Large intestine (tissue), 3 donors: ENCODE results near the gene CDH13. TPM values are rescaled to one million over a fixed set of nuclear protein-coding genes. Genes with fewer than 3 reads are reported as not detected.

Experiments
- DNase-seq, 2 donors: peaks; one replicate each; pipeline versions ENCODE4 v3.0.0 to v3.0.0-alpha.2; 2013
- H3K27ac ChIP-seq: one replicate; pipeline ENCODE4 v1.5.1; 2013; ENCODE audit warnings: low read length
- H3K27me3 ChIP-seq: 2 replicates; pipeline ENCODE4 v1.6.1; 2013; ENCODE audit warnings: low read length; ENCODE audit not compliant: control insufficient read depth, insufficient read depth
- H3K36me3 ChIP-seq: 2 replicates; pipeline ENCODE4 v1.6.1; 2013; ENCODE audit warnings: low read length; ENCODE audit not compliant: control insufficient read depth, insufficient read depth
- H3K4me1 ChIP-seq: one replicate; pipeline ENCODE4 v1.6.1; 2013; ENCODE audit warnings: low read length; ENCODE audit not compliant: control insufficient read depth, insufficient read depth
- H3K4me3 ChIP-seq: one replicate; pipeline ENCODE4 v1.5.1; 2013; ENCODE audit warnings: low read length
- H3K9me3 ChIP-seq: one replicate; pipeline ENCODE4 v1.6.1; 2013; ENCODE audit warnings: mild to moderate bottlenecking, low read depth, low read length, moderate library complexity; ENCODE audit not compliant: control insufficient read depth
- WGBS: methylation state at CpG from one replicate; pipeline ENCODE4 v1.1.5; 2013; ENCODE audit warnings: low lambda C conversion rate; ENCODE audit not compliant: insufficient coverage; 5-methylcytosine and 5-hydroxymethylcytosine counted together
- polyA plus RNA-seq: library from polyadenylated mRNA; unstranded; fragments of 120-200 nt; gene quantifications from one replicate; pipeline ENCODE4 v1.2.1, GENCODE V29; 2013

The CDH13 gene
- polyA plus RNA-seq, 1 donor = 17.1 TPM

DNA sequence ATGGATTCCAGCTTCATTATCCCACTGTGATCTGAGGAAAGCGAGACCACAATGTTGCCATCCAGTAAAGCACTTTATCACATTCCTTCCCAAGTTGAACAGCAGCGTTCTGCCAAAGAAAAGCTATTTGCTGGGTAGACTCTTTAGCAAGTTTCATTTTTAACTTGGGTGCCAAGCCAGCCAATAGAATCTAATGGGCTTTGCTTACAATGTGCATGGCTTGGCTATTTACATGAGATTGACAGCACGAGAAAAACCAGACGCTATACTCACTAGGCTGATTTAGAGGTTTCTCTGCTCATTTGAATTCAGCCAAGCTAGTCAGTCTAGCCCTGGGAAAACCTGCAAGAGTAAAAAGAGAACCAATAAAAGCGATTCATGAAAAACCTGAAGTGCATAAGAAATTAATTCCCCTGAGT, 108.9 kb downstream of the CDH13 start:
- Histone ChIP-seq H3K27me3 (no peaks in the 10 kb centered on the region), H3K27ac (no peak overlapping the region)
- WGBS = 100% methylated on average over 1 of the region's 5 CpGs

DNA sequence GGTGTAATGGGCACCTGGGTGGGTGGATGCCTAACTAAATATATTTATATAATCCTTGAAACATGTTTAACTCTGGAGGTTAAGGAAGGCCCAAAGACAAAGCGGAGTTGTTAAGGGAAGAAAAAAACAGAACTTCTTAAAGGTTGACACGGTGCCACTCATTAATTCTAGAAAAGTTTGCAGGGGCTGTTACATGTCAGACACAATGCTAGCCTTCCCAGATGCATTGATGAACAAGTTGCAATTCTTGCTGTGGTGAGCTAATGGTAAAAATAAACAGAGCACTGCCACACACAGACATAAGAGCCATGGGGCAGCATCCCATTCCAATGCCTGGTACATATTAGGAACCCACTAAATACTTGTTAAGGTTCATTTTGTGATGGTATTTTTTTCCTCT, 109.5 kb downstream of the CDH13 start:
- Histone ChIP-seq H3K36me3 (no peaks in the 10 kb centered on the region), H3K27me3 (no peaks in the 10 kb centered on the region), H3K4me1 (no peaks in the 10 kb centered on the region), H3K9me3 (no peaks in the 10 kb centered on the region), H3K27ac (no peak overlapping the region), H3K4me3 (no peak overlapping the region)
- WGBS = 94% methylated on average over 2 of the region's 2 CpGs
- no peak for DNase-seq

More for the DNA sequence above, 108.9 kb downstream of the CDH13 start:
- Histone ChIP-seq H3K4me3 (no peak overlapping the region), H3K4me1 (no peaks in the 10 kb centered on the region), H3K36me3 (no peaks in the 10 kb centered on the region), H3K9me3 (no peaks in the 10 kb centered on the region)
- DNase-seq = peak in 1 of 2 donors; percentile 4

DNA sequence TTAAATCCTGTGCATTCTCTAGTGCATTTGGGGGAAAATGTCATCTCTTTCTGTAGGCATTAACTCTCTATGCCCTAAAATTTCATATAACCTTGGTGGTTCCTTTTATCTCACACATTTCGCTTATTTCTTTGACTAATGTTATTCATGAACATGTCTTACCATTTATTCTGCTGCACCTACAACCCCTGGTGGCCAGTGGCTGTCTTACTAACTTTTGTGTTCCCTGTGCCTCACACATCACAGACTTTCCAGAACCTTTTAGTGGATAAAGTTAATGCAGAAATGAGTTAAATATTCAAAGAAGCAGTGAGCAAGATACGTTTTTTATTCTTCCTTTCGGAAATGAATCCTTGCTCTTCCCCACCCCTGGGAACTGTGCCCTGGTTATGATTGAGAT, 111.9 kb downstream of the CDH13 start:
- Histone ChIP-seq H3K36me3 (no peaks in the 10 kb centered on the region), H3K4me3 (no peak overlapping the region), H3K27me3 (no peaks in the 10 kb centered on the region), H3K4me1 (no peaks in the 10 kb centered on the region), H3K9me3 (no peaks in the 10 kb centered on the region), H3K27ac (no peak overlapping the region)
- DNase-seq = no peak
- 92% methylated on average over 2 of the region's 3 CpGs for WGBS

DNA sequence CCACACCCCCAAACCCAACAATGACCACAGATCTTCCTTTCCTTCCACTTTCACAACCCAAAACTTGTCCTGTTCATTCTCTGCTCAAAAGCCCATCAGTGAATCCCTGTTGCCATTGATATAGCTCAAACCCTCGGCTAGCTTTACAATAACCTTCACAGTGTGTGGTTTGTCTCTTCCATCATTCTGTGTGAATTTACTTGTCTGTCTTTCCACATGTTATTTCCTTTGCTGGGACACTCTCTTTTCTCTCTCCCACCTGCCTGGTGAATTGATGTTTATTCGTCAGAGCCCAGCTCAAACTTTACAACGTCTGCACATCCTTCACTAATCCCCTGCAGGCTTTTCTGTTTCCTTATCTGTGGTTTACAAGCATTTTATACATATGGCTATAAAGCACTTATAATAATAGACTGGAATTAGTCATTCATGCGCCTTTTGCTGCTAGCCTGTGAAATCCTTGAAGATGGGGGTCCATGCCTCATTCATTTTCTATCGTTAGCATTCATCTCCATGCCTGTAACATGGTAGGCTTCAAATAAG, 114.4 kb downstream of the CDH13 start:
- H3K27ac ChIP-seq = no peak overlapping the region
- H3K4me1 ChIP-seq = no peaks in the 10 kb centered on the region
- no peaks in the 10 kb centered on the region for H3K9me3 ChIP-seq
- DNase-seq = no peak
- H3K27me3 ChIP-seq = no peaks in the 10 kb centered on the region
- no peak overlapping the region for H3K4me3 ChIP-seq
- 60% methylated on average over 3 of the region's 5 CpGs for WGBS
- H3K36me3 ChIP-seq = no peaks in the 10 kb centered on the region

DNA sequence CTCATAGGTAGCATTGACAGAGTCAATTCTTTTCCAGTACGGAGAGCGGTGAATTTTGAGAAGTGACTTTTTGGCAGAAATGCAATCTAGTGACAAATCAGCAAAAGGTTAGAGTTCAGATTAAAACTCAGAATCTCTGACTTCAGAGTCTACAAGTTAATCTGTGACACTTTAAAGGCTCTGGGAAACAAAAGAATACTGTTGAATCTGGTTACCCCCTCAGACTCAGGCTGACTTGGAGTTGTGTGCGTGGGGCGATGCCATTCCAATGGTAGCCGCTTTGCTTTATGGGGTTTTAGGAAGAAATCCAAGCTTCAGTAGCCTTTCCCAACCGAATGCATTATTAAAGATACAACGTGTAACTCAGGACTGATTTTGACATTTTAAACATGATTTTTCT, 118.2 kb downstream of the CDH13 start:
- no CpG with 5 or more reads among the region's 7 CpGs for WGBS
- Histone ChIP-seq H3K36me3 (no peaks in the 10 kb centered on the region), H3K4me3 (no peak overlapping the region), H3K9me3 (no peaks in the 10 kb centered on the region), H3K27me3 (no peaks in the 10 kb centered on the region), H3K4me1 (no peaks in the 10 kb centered on the region), H3K27ac (no peak overlapping the region)
- no peak for DNase-seq

DNA sequence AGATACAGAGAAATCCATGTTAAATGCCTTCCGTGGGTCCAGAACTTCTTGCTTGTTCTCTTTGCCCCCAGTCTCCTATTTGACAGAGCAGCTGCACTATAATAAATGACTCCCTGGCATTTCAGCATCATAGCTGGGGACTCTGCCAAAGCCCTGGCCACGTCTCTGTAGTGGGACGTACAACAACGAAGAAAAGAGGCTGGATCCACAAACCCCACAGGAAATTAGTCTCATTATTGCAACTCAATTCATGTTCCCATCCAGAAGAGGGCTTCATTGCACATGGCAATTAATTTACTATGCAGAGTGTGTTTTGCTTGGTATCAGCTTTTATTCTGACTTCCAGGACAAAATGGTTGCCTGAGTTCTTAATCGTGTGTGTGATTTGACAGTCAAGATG, 121.3 kb downstream of the CDH13 start:
- no peaks in the 10 kb centered on the region for H3K9me3 ChIP-seq
- no peak overlapping the region for H3K4me3 ChIP-seq
- no peaks in the 10 kb centered on the region for H3K4me1 ChIP-seq
- no peak overlapping the region for H3K27ac ChIP-seq
- peak in 1 of 2 donors; percentile 9 for DNase-seq
- no CpG with 5 or more reads among the region's 5 CpGs for WGBS
- no peaks in the 10 kb centered on the region for H3K36me3 ChIP-seq
- H3K27me3 ChIP-seq = no peaks in the 10 kb centered on the region

DNA sequence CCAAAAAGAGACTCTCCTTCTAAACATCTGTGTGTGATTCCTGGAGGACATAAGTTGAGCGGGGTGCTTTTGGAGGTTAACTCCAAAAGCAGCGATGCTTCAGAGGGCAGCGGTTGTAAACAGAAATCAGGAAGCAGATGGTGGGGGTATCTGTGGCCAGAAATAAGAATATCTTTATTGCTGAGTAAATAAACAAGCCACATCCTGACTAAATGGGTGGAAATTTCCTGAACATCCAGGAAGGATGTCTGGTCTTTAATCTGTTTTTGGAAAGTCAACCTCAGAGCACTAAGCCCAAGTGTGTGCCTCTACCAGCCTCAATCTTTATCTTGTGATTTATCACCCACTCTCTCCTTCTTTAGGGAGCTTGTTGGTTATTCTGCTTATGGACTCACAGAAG, 123.3 kb downstream of the CDH13 start:
- Histone ChIP-seq H3K9me3 (no peaks in the 10 kb centered on the region), H3K27me3 (no peaks in the 10 kb centered on the region), H3K36me3 (no peaks in the 10 kb centered on the region), H3K27ac (no peak overlapping the region), H3K4me1 (no peaks in the 10 kb centered on the region), H3K4me3 (no peak overlapping the region)
- no CpG with 5 or more reads among the region's 3 CpGs for WGBS
- no peak for DNase-seq

DNA sequence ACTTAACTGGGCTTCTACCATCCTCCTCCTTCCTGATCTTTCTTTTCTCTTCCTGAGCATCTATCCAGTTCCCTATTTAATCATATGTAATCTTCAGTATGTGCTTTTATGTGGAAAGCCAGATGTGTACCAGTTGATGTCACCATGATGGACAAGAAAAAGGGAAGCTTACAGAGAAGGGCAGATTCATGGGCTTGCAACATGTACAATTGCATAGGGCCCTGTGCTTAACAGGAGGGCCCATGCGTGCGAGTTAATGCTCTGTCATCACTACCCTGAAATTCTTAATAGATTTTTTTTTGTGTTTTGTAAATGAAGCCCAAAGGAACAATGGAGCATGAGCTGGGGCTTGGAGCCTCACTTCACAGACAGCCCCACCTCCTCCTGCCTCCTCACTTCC, 124.3 kb downstream of the CDH13 start:
- no CpG with 5 or more reads among the region's 2 CpGs for WGBS
- Histone ChIP-seq H3K9me3 (no peaks in the 10 kb centered on the region), H3K27me3 (no peaks in the 10 kb centered on the region), H3K4me1 (no peaks in the 10 kb centered on the region), H3K36me3 (no peaks in the 10 kb centered on the region), H3K27ac (no peak overlapping the region), H3K4me3 (no peak overlapping the region)
- no peak for DNase-seq

DNA sequence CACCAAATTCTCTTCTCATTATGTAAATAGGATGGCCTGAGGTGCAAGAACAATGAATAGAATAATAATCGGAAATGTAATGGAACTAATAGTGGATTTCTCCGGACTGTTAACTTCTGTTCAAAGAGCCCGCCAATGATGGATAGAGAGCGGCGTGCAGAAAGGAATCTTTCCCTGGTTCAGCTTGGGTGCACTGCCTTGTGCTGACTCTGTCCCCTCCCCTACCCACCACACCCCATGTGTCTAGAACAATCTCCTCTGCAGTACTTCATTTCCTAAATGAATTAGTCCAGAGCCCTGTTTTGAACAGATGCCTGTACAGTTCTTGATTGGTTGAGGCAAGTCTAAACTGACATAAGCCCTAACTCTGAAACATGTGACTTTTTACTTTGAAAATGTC, 125.4 kb downstream of the CDH13 start:
- no peaks in the 10 kb centered on the region for H3K27me3 ChIP-seq
- no peaks in the 10 kb centered on the region for H3K4me1 ChIP-seq
- H3K4me3 ChIP-seq = no peak overlapping the region
- WGBS = no CpG with 5 or more reads among the region's 5 CpGs
- no peaks in the 10 kb centered on the region for H3K36me3 ChIP-seq
- no peak overlapping the region for H3K27ac ChIP-seq
- no peaks in the 10 kb centered on the region for H3K9me3 ChIP-seq
- DNase-seq = no peak

DNA sequence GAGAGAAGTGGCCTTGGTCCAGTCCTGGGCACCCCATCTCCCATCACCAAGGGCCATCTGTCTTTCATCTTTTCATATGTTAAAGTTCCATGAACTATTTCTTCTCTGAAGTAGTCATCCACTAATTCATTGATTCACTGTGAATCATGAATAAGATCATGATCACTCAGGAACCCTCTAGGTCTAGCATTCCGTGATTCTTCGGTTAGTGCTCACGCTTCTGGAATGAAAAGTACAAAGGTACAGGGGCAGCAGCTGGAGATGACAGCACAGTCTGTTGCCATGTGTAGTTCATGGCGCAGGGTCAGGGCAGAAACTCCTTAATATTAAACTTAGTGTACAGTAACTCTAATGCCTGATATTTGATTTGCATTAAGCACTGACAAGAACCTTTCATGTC, 127.1 kb downstream of the CDH13 start:
- DNase-seq = no peak
- Histone ChIP-seq H3K27ac (no peak overlapping the region), H3K27me3 (no peaks in the 10 kb centered on the region), H3K9me3 (no peaks in the 10 kb centered on the region), H3K4me1 (no peaks in the 10 kb centered on the region), H3K4me3 (no peak overlapping the region), H3K36me3 (no peaks in the 10 kb centered on the region)
- WGBS = no CpG with 5 or more reads among the region's 4 CpGs

DNA sequence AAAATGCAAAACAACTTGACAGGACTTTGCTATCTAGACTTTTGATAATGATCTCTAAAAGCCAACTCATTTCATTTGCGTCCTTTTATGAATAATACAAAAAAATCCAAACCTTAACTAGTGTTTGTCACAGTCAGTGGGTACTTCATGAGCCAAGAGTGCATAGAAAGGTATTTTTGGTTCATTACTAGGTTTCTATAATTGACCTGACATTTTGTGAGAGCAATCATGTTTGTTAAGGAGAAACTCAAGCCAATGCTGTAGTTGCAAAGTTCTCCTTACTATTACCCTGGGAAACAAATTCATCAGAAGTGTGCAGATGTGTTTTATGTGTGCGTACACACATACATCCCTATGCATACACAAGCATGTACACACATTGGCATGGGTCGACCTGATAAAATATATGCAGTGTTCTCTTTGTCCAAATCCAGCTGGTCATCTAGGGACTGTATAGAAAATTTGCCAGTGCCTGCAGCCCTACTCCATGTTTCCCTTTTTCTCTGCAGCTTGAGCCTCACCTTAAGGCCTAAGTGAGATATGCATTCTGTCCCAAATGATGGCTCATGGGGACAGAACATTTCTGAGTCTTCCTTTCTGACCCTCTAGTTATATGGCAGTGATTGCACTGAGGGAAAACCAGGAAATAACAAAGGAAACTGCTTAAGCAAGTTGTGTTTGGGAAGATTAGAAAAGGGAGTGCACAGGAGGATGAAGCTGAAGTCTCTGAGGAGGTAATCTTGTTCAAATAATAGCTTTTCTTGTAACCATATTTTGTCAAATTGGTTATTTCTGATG, 128.1 kb downstream of the CDH13 start:
- Histone ChIP-seq H3K4me1 (no peaks in the 10 kb centered on the region), H3K27ac (no peak overlapping the region), H3K27me3 (no peaks in the 10 kb centered on the region), H3K4me3 (no peak overlapping the region), H3K36me3 (no peaks in the 10 kb centered on the region), H3K9me3 (no peaks in the 10 kb centered on the region)
- DNase-seq = no peak
- 83% methylated on average over 1 of the region's 3 CpGs for WGBS
